ENCODE results near the gene PPP1R37.
"Not testable (repeated sequence)": the region's sequence is repeated elsewhere in the genome, so short reads cannot be mapped to it uniquely, and the experiment has no call there.

Gene PPP1R37

GRCh38 chr19:45102481-45102880 lies 9.5 kb downstream of the PPP1R37 start:
- H3K27ac ChIP-seq, result no peak overlapping the region
- CTCF ChIA-PET, result interaction anchor here (0.6 to 1.4 kb wide), 2 partner anchors 24 to 43 kb away, joined by 3 to 5 read pairs; no protein-coding TSS in a partner anchor
- DNase-seq (ENCODE audit: low spot score), result no peak
- POLR2A ChIA-PET (ENCODE audit: low non-redundant PET), result no interaction called here
- TF ChIP-seq CTCF (conservative IDR thresholded peaks at IDR 0.05; ENCODE audit: low read depth), result no peak

GRCh38 chr19:45103156-45103507 lies 10.2 kb downstream of the PPP1R37 start:
- CTCF ChIA-PET, result interaction anchor here (0.6 to 1.4 kb wide), 4 partner anchors 22 to 146 kb away, joined by 3 to 5 read pairs (median 3); no protein-coding TSS in a partner anchor

GRCh38 chr19:45103508-45104319 lies 10.7 kb downstream of the PPP1R37 start:
- ChIA-PET CTCF (interaction anchor here (0.6 to 1.4 kb wide), 4 partner anchors 22 to 145 kb away, joined by 3 to 5 read pairs (median 3); no protein-coding TSS in a partner anchor), POLR2A (ENCODE audit: low non-redundant PET) (no interaction called here)
- no peak for TF ChIP-seq CTCF (conservative IDR thresholded peaks at IDR 0.05; ENCODE audit: low read depth)
- peak overlapping the region; percentile 31 for H3K27ac ChIP-seq
- no peak for DNase-seq (ENCODE audit: low spot score)

More at GRCh38 chr19:45103156-45103507, 10.2 kb downstream of the PPP1R37 start:
- 0 out of 2 replicates have a peak overlapping the region, but pooled peaks have one; percentile 3 for H3K27ac ChIP-seq
- TF ChIP-seq CTCF (conservative IDR thresholded peaks at IDR 0.05; ENCODE audit: low read depth), result no peak
- DNase-seq (ENCODE audit: low spot score), result no peak
- POLR2A ChIA-PET (ENCODE audit: low non-redundant PET), result no interaction called here

GRCh38 chr19:45104658-45105349 lies 11.8 kb downstream of the PPP1R37 start:
- DNase-seq (ENCODE audit: low spot score), result no peak
- ChIA-PET POLR2A (ENCODE audit: low non-redundant PET) (no interaction called here), CTCF (no interaction called here)
- no peak for TF ChIP-seq CTCF (conservative IDR thresholded peaks at IDR 0.05; ENCODE audit: low read depth)
- peak overlapping the region; percentile 31 for H3K27ac ChIP-seq

GRCh38 chr19:45106363-45106762 lies 13.4 kb downstream of the PPP1R37 start:
- H3K27ac ChIP-seq; POLR2A ChIA-PET (ENCODE audit: low non-redundant PET); DNase-seq (ENCODE audit: low spot score): not testable (repeated sequence)
- CTCF ChIA-PET, result interaction anchor here (1.2 kb wide), 1 partner anchor 16 kb away, joined by 3 read pairs; no protein-coding TSS in a partner anchor

GRCh38 chr19:45107621-45108150 lies 14.7 kb downstream of the PPP1R37 start:
- ChIA-PET POLR2A (ENCODE audit: low non-redundant PET) (no interaction called here), CTCF (no interaction called here)
- no peak for TF ChIP-seq CTCF (conservative IDR thresholded peaks at IDR 0.05; ENCODE audit: low read depth)
- no peak for DNase-seq (ENCODE audit: low spot score)
- H3K27ac ChIP-seq, result no peak overlapping the region
